H9 (cell line): ENCODE results near the gene KIAA0930. TPM values are rescaled to one million over a fixed set of nuclear protein-coding genes. Genes with fewer than 3 reads are reported as not detected.

ENCODE experiments used
- DNase-seq: peaks from one replicate; pipeline ENCODE4 v3.0.0-alpha.2; 2017
- H2AFZ ChIP-seq: one replicate; pipeline ENCODE4 v1.6.1; 2013; ENCODE audit warnings: mild to moderate bottlenecking, low read length, control low read depth, moderate library complexity
- H2AK5ac ChIP-seq: 2 replicates; pipeline ENCODE4 v1.6.1; 2013; ENCODE audit warnings: low read length, control low read depth, mixed read lengths; ENCODE audit not compliant: insufficient read length
- H2BK120ac ChIP-seq: one replicate; pipeline ENCODE4 v1.6.1; 2013; ENCODE audit warnings: low read depth, mild to moderate bottlenecking, low read length, control low read depth, inconsistent platforms; ENCODE audit not compliant: poor library complexity, severe bottlenecking
- H2BK12ac ChIP-seq: 2 replicates; pipeline ENCODE4 v1.6.1; 2013; ENCODE audit warnings: low read length, control low read depth, mixed read lengths, low read depth; ENCODE audit not compliant: insufficient read length
- H2BK15ac ChIP-seq: 2 replicates; pipeline ENCODE4 v1.6.1; 2013; ENCODE audit warnings: low read depth, low read length, control low read depth
- H2BK20ac ChIP-seq: one replicate; pipeline ENCODE4 v1.6.1; 2013; ENCODE audit warnings: low read depth, mild to moderate bottlenecking, low read length, control low read depth, inconsistent platforms; ENCODE audit not compliant: poor library complexity, severe bottlenecking
- H2BK5ac ChIP-seq: 2 replicates; pipeline ENCODE4 v1.6.1; 2013; ENCODE audit warnings: low read length, control low read depth, mixed read lengths; ENCODE audit not compliant: insufficient read length
- H3K14ac ChIP-seq: 2 replicates; pipeline ENCODE4 v1.6.1; 2013; ENCODE audit warnings: low read length, control low read depth; ENCODE audit not compliant: insufficient read depth
- H3K18ac ChIP-seq: 2 replicates; pipeline ENCODE4 v1.6.1; 2013; ENCODE audit warnings: low read depth, mild to moderate bottlenecking, mixed read lengths, low read length, control low read depth; ENCODE audit not compliant: insufficient read length
- H3K23ac ChIP-seq: 2 replicates; pipeline ENCODE4 v1.6.1; 2013; ENCODE audit warnings: low read length, control low read depth, mixed read lengths, low read depth; ENCODE audit not compliant: insufficient read length
- H3K23me2 ChIP-seq: 2 replicates; pipeline ENCODE4 v1.6.1; 2013; ENCODE audit warnings: low read depth, mild to moderate bottlenecking, mixed read lengths, low read length, control low read depth; ENCODE audit not compliant: insufficient read length, poor library complexity, severe bottlenecking
- H3K27ac ChIP-seq: 2 replicates; pipeline ENCODE4 v1.5.1; 2013; ENCODE audit warnings: low read length, control low read depth, mixed read lengths, low read depth; ENCODE audit not compliant: insufficient read length
- H3K27me3 ChIP-seq: 2 replicates; pipeline ENCODE4 v1.6.1; 2013; ENCODE audit warnings: low read length, control low read depth, inconsistent platforms; ENCODE audit not compliant: insufficient read depth
- H3K4ac ChIP-seq: 2 replicates; pipeline ENCODE4 v1.6.1; 2013; ENCODE audit warnings: low read depth, mild to moderate bottlenecking, control low read depth, inconsistent platforms, low read length, moderate library complexity
- H3K4me1 ChIP-seq: 2 replicates; pipeline ENCODE4 v1.6.1; 2013; ENCODE audit warnings: low read length, control low read depth, inconsistent platforms; ENCODE audit not compliant: insufficient read depth
- H3K4me2 ChIP-seq: 2 replicates; pipeline ENCODE4 v1.6.1; 2013; ENCODE audit warnings: low read length, control low read depth, mixed read lengths; ENCODE audit not compliant: insufficient read length, insufficient read depth
- H3K56ac ChIP-seq: 2 replicates; pipeline ENCODE4 v1.6.1; 2013; ENCODE audit warnings: low read depth, mild to moderate bottlenecking, mixed read lengths, low read length, control low read depth; ENCODE audit not compliant: insufficient read length
- H3K79me1 ChIP-seq: 2 replicates; pipeline ENCODE4 v1.6.1; 2013; ENCODE audit warnings: low read depth, mild to moderate bottlenecking, moderate library complexity, low read length, control low read depth, inconsistent platforms; ENCODE audit not compliant: insufficient read depth, poor library complexity, severe bottlenecking
- H3K79me2 ChIP-seq: 2 replicates; pipeline ENCODE4 v1.6.1; 2013; ENCODE audit warnings: low read length, control low read depth, inconsistent platforms; ENCODE audit not compliant: insufficient read depth
- H3K9ac ChIP-seq: 2 replicates; pipeline ENCODE4 v1.6.1; 2013; ENCODE audit warnings: low read length, control low read depth, mixed read lengths; ENCODE audit not compliant: insufficient read length; ENCODE audit errors: extremely low read depth
- H3K9me3 ChIP-seq: one replicate; pipeline ENCODE4 v1.6.1; 2013; ENCODE audit warnings: low read depth, low read length, inconsistent platforms; ENCODE audit not compliant: control insufficient read depth
- H3T11ph ChIP-seq: one replicate; pipeline ENCODE4 v1.6.1; 2013; ENCODE audit warnings: mild to moderate bottlenecking, low read length, control low read depth, inconsistent platforms
- H4K20me1 ChIP-seq: one replicate; pipeline ENCODE4 v1.6.1; 2013; ENCODE audit not compliant: control insufficient read depth, insufficient read length, insufficient read depth
- H4K5ac ChIP-seq: 2 replicates; pipeline ENCODE4 v1.6.1; 2013; ENCODE audit warnings: low read depth, mild to moderate bottlenecking, mixed read lengths, low read length, control low read depth; ENCODE audit not compliant: insufficient read length
- H4K8ac ChIP-seq: replicated peaks from 2 replicates; pipeline ENCODE4 v1.6.1; 2013; ENCODE audit warnings: low read length, control low read depth, mixed read lengths, low read depth; ENCODE audit not compliant: insufficient read length
- H4K91ac ChIP-seq: 2 replicates; pipeline ENCODE4 v1.6.1; 2013; ENCODE audit warnings: low read depth, mild to moderate bottlenecking, moderate library complexity, mixed read lengths, low read length, control low read depth; ENCODE audit not compliant: insufficient read length
- H3K27ac Mint-ChIP-seq, 3 experiments: 2 replicates in 2 of 3; 3 replicates in 1 of 3; pipeline ENCODE4 v1.8.0; 2020 to 2021; ENCODE audit warnings: mixed read lengths in 3 of 3, mild to moderate bottlenecking in 1 of 3, moderate library complexity in 1 of 3
- H3K27me3 Mint-ChIP-seq: 2 replicates; pipeline ENCODE4 v1.8.0; 2021; ENCODE audit warnings: low read depth, mild to moderate bottlenecking, moderate library complexity, mixed read lengths
- H3K36me3 Mint-ChIP-seq, 3 experiments: 2 replicates in 2 of 3; 3 replicates in 1 of 3; pipeline ENCODE4 v1.8.0; 2020 to 2021; ENCODE audit warnings: low read depth in 3 of 3, mixed read lengths in 3 of 3; ENCODE audit not compliant: insufficient read depth in 1 of 3
- H3K4me1 Mint-ChIP-seq, 2 experiments: 2 replicates each; pipeline ENCODE4 v1.8.0; 2020; ENCODE audit warnings: mixed read lengths in 2 of 2
- H3K4me3 Mint-ChIP-seq, 2 experiments: 2 replicates in 1 of 2; 3 replicates in 1 of 2; pipeline ENCODE4 v1.8.0; 2020 to 2021; ENCODE audit warnings: mild to moderate bottlenecking in 2 of 2, mixed read lengths in 2 of 2, moderate library complexity in 1 of 2
- H3K9me3 Mint-ChIP-seq, 2 experiments: 2 replicates in 1 of 2; 3 replicates in 1 of 2; pipeline ENCODE4 v1.8.0; 2020; ENCODE audit warnings: mild to moderate bottlenecking in 2 of 2, mixed read lengths in 2 of 2, moderate library complexity in 1 of 2
- CTCF ChIP-seq: fragments of 200-600 bp; sonication (generic); conservative IDR thresholded peaks from 3 replicates; pipeline ENCODE4 v1.8.0; 2021; ENCODE audit warnings: antibody characterized with exemption, mild to moderate bottlenecking
- WGBS: extraction: QIAGEN DNeasy Blood & Tissue Kit; methylation state at CpG from one replicate; pipeline ENCODE4 v1.1.7; 2013; ENCODE audit warnings: missing lambda C conversion rate, low lambda C conversion rate, mixed read lengths; ENCODE audit not compliant: insufficient read length; ENCODE audit errors: extremely low coverage; 5-methylcytosine and 5-hydroxymethylcytosine counted together
- total RNA-seq: library from RNA; stranded (reverse); gene quantifications from 2 replicates; pipeline ENCODE4 v1.2.1, GENCODE V29; 2021

KIAA0930 gene
- total RNA-seq, 1 experiment from 2014 or later, result 46.2 TPM

GRCh38 chr22:45157907-45158306, 82.8 kb downstream of the KIAA0930 start:
- Histone ChIP-seq H3K23ac (no peak overlapping the region), H3K79me2 (peaks cover 7% of the 10 kb centered on the region; the same call in 1 of the 2 replicates), H2BK12ac (no peak overlapping the region), H3K27ac (no peak overlapping the region), H3K4ac (no peak overlapping the region), H3K14ac (no peak overlapping the region), H3T11ph (no peak overlapping the region), H4K91ac (no peak overlapping the region), H3K56ac (no peak overlapping the region), H4K20me1 (no peaks in the 10 kb centered on the region), H3K9me3 (no peaks in the 10 kb centered on the region), H3K79me1 (peaks cover 6% of the 10 kb centered on the region), H4K8ac (no peak overlapping the region), H4K5ac (no peak overlapping the region), H3K9ac (no peak overlapping the region), H2BK5ac (no peak overlapping the region), H2AFZ (no peak overlapping the region), H2BK120ac (no peak overlapping the region), H3K23me2 (peaks cover 6% of the 10 kb centered on the region), H3K4me2 (no peak overlapping the region), H2BK20ac (no peak overlapping the region), H3K27me3 (no peaks in the 10 kb centered on the region), H3K18ac (no peak overlapping the region), H2AK5ac (no peak overlapping the region), H3K4me1 (no peaks in the 10 kb centered on the region; the same call in 1 of the 2 replicates), H2BK15ac (no peak overlapping the region)
- Mint-ChIP-seq H3K27me3 (no peaks in the 10 kb centered on the region), H3K36me3 (peaks cover 10 to 20% (median 19%) of the 10 kb centered on the region in 3 experiments; a peak in 5 of 7 replicates), H3K27ac (no peak overlapping the region), H3K4me3 (no peak overlapping the region), H3K9me3 (no peaks in the 10 kb centered on the region), H3K4me1 (peaks cover 18 to 25% of the 10 kb centered on the region in 2 experiments)
- no peak for DNase-seq
- WGBS, result no CpG with 5 or more reads among the region's 3 CpGs
- no peak for TF ChIP-seq CTCF
